Activated CD8-positive, alpha-beta memory T cell treated with anti-CD3 and anti-CD28 coated beads for 36 hours (primary cell): ENCODE data around the gene RASA3. TPM values are rescaled to one million over a fixed set of nuclear protein-coding genes. Genes with fewer than 3 reads are reported as not detected.
"Not testable (repeated sequence)": the region's sequence is repeated elsewhere in the genome, so short reads cannot be mapped to it uniquely, and the experiment has no call there.

Experiments
- CTCF ChIA-PET: fragments of 350-600 bp; sonication (Branson Sonifier 250); formaldehyde crosslinking; loops from one replicate; lab custom pipeline; 2021; ENCODE audit warnings: antibody characterized with exemption; lab: Charles Lee
- POLR2A ChIA-PET: fragments of 350-600 bp; sonication (Branson Sonifier 250); formaldehyde crosslinking; loops from one replicate; lab custom pipeline; 2021; ENCODE audit warnings: antibody characterized with exemption; lab: Charles Lee
- total RNA-seq, 2 experiments: library from RNA; stranded (reverse); gene quantifications; one replicate each; pipeline ENCODE4 v1.2.3, GENCODE V29; 2021

The RASA3 gene
- total RNA-seq, 2 experiments from 2014 or later = 22.1 to 22.5 TPM

DNA sequence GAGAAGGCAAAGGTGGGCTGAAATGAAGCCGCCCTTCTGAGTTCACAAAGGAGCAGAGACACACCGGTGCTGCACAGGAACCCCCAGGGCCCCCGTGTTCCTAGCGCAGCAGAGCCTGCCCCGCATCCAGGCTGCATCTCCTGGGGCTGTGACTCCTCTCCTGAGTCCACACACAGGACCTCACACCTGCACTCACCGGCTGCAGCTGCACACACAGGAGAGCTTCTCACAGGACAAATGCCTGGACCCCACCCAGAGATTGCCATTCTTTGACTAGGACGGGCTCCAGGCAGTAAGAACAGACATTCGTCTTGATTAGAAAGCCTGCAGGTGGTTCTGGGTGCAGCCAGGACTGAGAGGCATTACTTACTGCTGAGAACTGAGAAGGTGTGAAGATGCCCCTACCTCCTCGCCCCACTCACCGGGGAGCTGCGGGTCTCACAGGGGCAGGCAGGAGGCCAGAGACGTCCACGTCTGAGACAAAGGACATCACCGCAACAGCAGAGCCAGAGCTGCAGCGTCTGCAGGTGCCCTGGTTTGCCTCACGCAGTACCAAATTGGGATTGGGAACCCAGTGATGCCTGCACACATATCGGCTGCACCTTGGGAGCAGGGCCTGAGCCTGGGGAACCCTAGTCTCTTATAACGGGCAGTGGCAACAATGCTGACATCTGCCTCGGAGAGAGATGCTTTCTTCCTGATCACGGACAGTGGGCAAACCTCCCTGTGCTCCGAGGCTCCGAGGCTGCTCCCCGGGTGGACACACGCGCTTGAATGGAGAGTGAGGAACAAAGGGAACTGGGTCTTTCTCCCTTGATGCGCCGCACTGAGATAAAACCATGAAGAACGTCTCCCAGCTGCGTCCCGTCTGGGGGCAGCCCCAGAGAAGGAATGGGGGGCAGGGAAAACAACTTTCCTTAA, 50.4 kb downstream of the RASA3 start:
- CTCF ChIA-PET = no interaction called here
- POLR2A ChIA-PET = no interaction called here

DNA sequence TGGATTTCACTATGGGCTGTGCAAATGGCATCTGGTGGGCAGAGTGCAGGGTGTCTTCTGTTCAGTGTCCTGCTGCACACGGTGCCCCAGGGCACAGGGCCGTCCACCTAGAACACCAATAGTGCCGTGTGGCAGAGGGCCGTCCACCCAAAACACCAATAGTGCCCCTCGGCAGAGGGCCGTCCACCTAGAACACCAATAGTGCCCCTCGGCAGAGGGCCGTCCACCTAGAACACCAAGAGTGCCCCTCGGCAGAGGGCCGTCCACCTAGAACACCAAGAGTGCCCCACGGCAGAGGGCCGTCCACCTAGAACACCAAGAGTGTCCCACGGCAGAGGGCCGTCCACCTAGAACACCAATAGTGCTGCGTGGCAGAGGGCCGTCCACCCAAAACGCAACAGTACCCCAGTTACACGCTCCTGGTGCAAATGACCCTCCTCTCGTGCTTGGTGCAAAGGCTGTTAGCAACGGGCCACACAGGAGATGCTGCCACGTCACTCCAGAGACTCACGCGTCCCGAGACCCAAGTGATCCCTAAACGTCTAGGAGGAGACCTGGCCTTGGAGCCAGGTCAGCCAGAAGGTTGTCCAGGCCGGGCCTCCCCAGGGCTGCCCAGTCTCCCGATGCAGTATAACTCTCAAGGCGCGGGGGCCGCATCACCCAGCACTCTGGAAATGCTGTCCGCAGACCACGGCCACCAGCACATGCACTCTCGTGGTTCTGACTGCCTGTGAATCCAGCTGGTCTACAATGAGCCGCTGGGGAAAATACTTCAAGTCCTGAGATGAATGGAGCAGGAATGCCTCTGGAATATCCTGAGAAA, 51.5 kb downstream of the RASA3 start:
- ChIA-PET POLR2A (no interaction called here), CTCF (no interaction called here)

DNA sequence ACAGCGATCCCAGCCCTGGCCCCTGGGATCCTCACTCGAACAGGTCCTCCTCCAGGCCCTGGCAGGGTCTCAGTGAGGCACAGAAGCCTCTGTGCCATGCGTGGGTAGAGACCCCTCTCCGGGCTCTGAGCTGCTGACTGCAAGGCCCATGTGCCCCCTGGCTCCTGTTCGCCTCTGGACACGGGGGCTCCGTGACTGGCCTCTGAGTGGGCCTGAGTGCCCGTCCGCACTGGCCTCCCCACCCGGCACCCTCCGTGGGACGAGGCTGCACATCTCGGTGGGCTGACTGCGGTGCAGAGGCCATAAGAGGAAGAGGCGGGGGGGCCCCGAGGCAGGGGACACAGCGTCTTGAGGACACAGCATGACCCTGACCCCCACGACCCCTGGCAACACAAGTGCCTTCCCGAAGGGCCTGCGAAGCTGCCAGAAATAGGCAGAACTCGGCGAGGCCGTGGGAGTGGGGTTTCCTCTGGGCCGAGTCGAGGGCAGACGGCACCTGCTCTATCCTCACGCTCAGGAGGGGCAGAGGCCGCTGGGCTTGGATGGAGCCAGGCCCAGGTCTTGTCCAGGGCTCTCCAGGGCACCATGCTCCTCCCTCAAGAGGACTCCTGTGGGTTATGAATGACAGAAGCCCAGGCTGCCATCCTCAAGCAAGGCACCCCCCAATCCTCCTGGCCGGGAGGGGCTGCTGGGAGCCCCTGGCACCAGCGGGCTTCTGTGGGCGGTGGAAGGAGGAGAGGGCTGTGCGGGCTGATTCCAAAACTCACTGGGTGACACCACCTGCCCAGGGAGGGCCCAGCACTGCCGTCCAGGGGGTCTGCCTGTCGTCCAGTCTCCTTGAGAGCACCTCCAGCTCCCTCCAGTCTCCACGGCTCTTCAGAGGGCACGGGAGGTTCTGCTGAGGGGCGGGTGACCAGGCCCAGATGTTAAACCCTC, 52.6 kb downstream of the RASA3 start:
- ChIA-PET POLR2A (no interaction called here), CTCF (no interaction called here)

DNA sequence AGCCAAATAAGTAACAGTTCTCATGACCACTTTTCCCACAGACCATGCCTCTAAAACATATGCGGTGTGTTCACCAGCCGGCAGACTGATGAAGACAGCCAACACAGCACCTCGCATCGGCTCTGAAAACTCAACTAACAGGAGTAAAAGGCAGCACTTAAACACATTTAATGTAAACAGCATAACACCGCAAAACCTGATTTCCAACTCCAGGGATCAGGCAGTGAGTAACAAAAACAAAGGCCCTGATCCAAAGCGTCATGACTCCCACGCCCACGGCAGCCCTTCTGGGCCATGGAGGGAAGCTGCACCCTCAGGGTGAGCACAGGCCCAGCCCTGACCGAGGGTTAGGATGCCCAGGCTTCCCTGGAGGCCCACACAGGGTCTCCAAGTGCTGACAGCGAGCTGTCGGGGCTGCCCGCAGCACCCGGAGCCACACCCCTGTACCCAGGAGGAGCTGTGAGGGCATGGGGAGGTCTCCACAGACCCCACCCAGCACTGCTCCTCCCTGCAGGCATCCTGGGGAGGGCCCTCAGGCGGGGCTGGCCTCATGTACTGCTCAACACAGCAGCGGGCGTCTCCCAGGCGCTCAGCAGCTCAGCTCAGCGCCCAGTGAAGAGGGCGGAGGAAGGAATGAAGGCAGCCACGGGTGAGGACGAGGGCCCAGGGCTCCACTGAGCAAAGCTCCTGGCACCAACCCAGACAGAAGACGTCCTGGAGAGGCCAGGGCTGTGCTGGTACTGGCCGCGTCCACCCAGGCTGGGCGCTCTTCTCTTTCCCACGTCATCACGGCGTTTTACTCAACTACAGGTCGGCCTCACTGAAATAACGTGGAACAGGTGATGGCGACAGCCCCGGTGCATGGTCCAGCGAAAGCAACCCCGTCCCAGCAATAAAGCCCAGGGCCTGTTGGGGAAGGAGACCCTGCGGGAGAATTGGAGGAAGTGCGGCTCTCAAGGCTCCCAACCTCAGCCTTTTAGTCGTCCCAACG, 53.7 kb downstream of the RASA3 start:
- ChIA-PET POLR2A (no interaction called here), CTCF (no interaction called here)

DNA sequence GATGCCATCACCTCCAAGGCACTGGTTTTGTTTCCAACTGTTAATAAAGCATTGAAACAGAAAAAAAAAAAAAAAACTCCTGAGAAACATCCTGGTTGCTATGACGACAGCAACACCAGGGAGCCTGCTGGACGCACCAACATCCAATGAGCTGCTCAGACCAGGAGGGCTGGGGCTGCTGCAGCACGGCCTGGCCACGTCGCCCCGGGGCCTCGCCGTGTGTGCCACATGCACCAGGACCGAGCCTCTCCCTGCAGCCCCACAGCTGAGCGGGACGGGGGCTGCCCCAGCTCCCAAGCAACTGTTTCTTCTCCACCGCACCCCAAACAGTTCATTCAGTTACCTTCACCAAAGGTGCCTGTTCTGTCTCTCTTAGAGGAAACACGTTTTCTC, 54.5 kb downstream of the RASA3 start:
- ChIA-PET CTCF (no interaction called here), POLR2A (no interaction called here)

DNA sequence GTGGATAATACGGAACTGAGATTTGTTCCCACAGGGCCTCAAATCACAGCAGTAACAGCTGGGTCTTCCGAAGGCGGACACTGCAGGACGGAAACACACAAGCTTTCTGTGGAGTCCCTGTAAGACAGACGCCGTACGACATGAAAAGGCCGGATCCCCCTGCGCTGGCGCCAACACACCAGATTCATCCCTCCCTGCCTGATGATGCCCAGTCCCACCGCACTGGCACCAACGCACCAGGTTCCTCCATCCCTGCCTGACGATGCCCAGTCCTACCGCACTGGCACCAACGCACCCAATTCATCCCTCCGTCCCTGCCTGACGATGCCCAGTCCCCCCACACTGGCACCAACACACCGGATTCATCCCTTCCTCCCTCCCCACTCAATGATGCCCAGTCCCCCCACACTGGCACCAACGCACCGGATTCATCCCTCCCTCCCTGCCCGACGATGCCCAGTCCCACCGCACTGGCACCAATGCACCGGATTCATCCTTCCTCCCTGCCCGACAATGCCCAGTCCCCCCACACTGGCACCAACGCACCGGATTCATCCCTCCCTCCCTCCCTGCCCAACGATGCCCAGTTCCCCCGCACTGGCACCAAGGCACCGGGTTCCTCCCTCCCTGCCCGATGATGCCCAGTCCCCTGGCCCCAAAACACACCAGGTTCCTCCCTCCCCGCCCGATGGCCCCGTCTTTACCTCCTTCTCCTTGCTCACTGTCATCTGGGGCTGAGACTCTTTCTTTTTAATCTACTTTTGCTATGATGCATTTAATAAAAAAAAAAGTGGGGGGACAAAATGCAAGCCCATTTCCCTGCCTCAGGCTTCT, 55.1 kb downstream of the RASA3 start:
- ChIA-PET CTCF (no interaction called here), POLR2A (interaction anchor here (0.6 kb wide), 1 partner anchor 34 kb away, joined by 3 read pairs; no protein-coding TSS in a partner anchor)

DNA sequence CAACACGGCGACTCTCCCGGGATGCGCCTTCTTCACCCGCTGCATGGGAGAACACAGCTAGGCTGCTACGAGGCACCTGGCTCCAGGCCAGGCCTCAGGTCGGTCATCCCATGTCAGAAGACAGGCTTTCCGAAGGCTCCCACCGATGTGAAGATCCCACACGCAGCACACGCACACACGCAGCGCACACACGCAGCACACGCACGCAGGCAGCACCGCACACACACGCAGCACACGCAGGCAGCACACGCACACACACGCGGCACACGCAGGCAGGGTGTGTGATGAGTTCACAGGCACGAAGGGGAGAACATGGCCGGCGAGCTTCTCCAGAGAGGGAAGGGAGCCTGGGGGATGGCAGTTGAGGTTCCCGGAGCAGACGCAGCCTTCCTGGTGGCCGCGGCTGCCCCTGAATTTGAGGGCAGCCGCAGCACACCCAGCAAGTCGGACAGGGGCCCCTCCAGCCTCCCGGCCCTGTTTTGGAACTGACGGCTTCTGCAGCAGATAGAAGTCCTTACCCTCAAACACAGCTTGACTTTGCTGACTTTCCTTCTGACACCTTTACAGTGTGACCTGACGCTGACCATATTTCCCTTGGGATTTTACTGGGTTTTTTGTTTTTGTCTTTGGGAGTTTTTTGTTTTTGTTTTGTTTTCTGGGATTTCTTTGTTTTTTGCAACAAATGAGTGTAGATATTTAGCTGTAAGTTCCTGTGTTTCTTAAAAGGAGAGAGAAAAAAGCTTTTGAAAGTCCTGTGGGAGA, 55.9 kb downstream of the RASA3 start:
- ChIA-PET POLR2A (interaction anchor here (0.6 kb wide), 1 partner anchor 35 kb away, joined by 3 read pairs; no protein-coding TSS in a partner anchor), CTCF (no interaction called here)

DNA sequence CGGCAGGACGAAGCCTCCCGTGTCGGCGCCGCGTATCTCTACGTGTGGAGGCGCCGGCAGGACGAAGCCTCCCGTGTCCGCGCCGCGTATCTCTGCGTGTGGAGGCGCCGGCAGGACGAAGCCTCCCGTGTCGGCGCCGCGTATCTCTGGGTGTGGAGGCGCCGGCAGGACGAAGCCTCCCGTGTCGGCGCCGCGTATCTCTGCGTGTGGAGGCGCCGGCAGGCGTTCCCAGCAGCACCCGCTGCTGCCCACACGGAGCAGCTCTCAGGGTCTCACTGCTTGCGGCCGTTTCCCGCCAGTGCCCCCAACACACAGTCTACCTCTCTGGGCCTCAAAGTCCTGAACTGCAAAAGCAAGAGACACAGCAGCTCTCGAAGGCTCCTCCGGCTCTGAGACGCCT, 56.6 kb downstream of the RASA3 start:
- CTCF ChIA-PET, POLR2A ChIA-PET: not testable (repeated sequence)

DNA sequence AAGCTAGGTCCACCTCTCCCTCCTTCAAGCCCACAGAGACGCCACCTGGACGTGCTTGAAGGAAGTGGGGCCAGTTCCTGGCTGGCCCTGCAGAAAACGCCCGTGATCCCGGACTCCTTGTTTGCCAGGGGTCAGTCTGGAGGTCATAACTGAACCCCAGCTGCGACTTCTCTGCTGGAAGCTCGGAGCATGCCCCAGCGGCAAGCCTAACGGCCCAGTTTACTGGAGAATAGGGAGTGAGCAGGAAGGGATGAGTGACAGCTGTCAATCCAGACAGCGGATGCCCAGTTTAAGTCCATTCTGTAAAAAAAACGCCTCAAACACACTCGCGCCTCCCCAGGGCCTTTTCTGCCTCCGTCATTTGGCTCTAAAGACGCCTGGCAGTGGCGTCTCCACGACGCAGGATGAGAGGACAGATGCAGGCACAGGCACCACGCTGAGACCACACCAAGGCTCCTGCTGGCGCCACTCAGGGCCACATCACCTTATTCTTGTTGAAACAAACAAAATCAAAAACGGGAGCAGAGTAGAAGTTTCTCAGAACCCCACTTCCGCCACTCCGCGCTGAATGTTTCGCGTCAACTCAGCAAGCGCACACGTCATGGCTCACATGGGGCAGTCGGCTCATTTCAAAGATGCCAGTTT, 57.6 kb downstream of the RASA3 start:
- ChIA-PET POLR2A (no interaction called here), CTCF (no interaction called here)

DNA sequence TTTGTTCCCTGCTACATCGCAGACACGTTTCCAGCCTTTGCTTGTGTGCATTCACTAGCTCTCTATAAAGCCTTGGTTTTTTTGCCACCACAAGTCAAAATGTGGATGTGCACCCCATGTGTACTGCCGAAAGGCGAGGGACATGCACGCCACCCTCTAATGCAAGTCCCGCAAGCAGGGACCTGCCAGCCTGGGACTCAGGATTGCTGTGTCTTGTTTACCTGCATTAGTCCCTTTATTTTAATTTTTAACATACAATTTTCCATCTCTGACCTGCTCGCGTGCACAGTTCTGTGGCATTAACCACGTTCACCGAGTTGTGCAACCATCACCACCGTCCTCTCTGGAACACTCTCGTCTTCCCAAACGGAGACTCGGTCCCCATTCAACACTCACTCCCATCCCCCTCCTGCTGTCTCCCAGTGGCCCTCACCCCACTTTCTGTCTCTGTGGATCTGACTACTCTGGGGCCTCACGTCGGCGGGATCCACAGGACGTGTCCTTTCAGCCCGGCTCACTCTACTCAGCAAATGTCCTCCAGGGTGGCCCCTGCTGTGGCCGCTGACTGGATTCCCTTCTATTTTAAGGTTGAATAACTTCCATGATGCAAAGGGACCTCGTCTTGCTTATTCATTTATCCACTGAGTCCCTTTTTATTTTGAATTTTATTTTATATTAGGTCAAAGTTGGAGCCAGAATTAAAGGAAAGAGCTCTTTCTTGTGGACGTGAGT, 58.4 kb downstream of the RASA3 start:
- ChIA-PET POLR2A (no interaction called here), CTCF (no interaction called here)

DNA sequence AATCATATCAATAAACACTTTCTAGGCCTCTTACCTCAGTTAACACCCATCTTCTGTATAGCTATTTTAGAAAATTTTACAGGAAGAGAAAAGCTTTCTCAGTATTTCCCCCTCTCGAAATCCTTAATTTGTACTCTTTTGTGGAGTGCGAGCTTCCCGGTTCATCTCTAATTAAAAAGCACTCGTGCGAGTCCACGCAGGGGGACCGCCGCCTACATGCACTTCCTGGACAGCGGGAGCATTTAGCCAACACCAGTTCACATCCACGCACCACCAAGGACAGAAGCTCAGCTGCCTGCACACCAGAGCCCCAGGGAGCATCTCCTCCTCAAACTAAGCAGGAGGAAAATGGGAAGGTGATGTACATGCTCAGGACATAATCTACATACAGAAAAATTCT, 60.0 kb downstream of the RASA3 start:
- ChIA-PET CTCF (no interaction called here), POLR2A (interaction anchor here (0.6 kb wide), 1 partner anchor 27 kb away, joined by 7 read pairs; no protein-coding TSS in a partner anchor)

DNA sequence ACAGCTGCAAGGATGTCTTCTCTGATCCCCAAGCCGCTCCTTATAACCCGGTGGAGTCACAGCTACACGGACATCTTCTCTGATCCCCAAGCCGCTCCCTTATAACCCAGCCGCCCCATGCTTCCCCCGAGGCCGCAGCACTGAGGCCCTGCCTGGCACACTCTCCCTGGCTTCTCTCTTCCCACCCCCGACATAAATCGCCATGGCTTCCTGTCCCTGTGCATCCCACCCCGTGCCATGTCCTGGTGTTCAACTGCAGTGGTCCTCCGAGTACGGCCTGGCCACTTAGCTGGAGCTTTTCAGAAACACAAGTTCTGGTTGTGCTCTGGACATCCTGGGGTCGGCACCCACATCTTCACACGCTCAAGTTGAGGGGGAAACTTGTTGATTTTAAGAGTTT, 60.4 kb downstream of the RASA3 start:
- CTCF ChIA-PET = no interaction called here

DNA sequence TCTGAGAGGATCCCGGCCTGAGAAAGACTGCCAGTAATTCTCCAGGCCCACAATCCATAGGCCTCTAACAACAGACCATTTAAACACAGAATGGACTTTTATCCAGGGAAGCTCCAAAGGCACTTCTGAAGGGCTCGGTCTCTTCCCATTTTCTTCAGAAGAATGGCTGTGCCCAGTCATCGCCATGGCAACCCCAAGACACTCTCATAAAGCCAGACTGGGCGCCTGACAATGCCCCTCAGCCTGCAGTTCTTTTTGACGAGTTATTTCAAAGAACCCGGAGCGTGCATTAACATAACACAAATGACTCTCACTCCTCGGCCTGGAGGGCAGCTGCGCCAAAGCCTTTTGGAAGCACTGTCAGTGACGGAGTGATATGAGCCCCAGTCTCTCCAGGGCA, 61.0 kb downstream of the RASA3 start:
- POLR2A ChIA-PET = no interaction called here
- CTCF ChIA-PET = no interaction called here

More for the DNA sequence above, 60.4 kb downstream of the RASA3 start:
- POLR2A ChIA-PET = interaction anchor here (0.6 kb wide), 1 partner anchor 27 kb away, joined by 7 read pairs; no protein-coding TSS in a partner anchor

DNA sequence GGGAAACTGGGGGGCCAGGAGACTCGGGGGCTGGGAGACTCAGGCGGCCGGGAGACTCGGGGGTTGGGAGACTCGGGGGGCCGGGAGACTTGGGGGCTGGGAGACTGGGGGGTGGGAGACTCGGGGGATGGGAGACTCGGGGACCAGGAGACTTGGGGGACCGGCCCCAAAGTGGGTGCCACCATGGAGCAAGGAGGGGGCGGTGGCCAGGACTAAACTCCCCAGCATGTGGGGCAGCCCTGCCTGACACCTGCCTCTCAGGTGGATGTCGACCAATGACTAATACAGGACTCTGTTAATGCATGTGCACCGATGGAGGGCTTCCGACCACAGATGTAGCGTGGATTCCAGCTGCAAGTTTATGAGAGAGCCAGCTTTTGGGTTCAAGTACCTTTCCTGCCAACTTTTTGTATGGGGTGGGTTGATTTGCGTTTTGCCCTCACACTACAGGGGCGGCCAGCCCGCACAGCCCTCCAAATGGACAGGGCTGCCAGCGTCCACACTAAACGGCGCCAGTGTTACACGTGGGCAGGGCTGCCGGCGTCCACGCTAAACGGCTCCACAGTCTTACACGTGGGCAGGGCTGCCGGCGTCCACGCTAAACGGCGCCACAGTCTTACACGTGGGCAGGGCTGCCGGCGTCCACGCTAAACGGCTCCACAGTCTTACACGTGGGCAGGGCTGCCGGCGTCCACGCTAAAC, 62.2 kb downstream of the RASA3 start:
- POLR2A ChIA-PET = no interaction called here
- CTCF ChIA-PET = no interaction called here
